Thyroid gland (tissue), 4 donors: ENCODE measurements around the gene SFT2D3.

Source experiments
- CTCF ChIP-seq, 6 experiments: fragments of 200-600 bp in 3 of 6; fragments of 450-650 bp in 3 of 6; sonication (generic) in 3 of 6; IDR thresholded peaks; one replicate each; pipeline ENCODE4 v1.5.1; 2016 to 2019; ENCODE audit warnings: antibody characterized with exemption in 6 of 6, mild to moderate bottlenecking in 2 of 6, inconsistent platforms in 1 of 6, moderate library complexity in 1 of 6
- POLR2A ChIP-seq, 2 donors: fragments of 450-650 bp; IDR thresholded peaks; one replicate each; pipeline ENCODE4 v1.6.1; 2017; ENCODE audit warnings: antibody characterized with exemption in 2 of 2, mild to moderate bottlenecking in 2 of 2, moderate library complexity in 1 of 2

GRCh38 chr2:127733113-127733815 lies 32.0 kb downstream of the SFT2D3 start:
- TF ChIP-seq CTCF (IDR thresholded peaks at IDR 0.05) = no peak
- TF ChIP-seq POLR2A (IDR thresholded peaks at IDR 0.05) = no peak
